Prostate gland (tissue), 2 donors: Measurements from ENCODE around the gene MYH3. TPM values are rescaled to one million over a fixed set of nuclear protein-coding genes. Genes with fewer than 3 reads are reported as not detected.
A peak's percentile ranks its signal among the peaks of the same experiment; 100 is the strongest.
"Not testable (repeated sequence)": the region's sequence is repeated elsewhere in the genome, so short reads cannot be mapped to it uniquely, and the experiment has no call there.

Source experiments
- DNase-seq: peaks from one replicate; pipeline ENCODE4 v3.0.0-alpha.2; 2019; ENCODE audit warnings: low spot score
- H3K27ac ChIP-seq, 2 donors: fragments of 200-600 bp; sonication (generic); 2 replicates each; pipeline ENCODE4 v1.5.1; 2017 to 2019
- H3K27me3 ChIP-seq: fragments of 200-600 bp; sonication (generic); replicated peaks from 2 replicates; pipeline ENCODE4 v1.5.1; 2019; ENCODE audit not compliant: insufficient read depth
- H3K36me3 ChIP-seq, 2 donors: fragments of 200-600 bp; sonication (generic); 1 replicate in 1 of 2; 2 replicates in 1 of 2; pipeline versions ENCODE4 v1.5.1 to v1.8.1; 2017 to 2019
- H3K4me1 ChIP-seq: fragments of 200-600 bp; sonication (generic); replicated peaks from 2 replicates; pipeline ENCODE4 v1.5.1; 2019
- H3K4me3 ChIP-seq, 2 donors: fragments of 200-600 bp; sonication (generic); 2 replicates each; pipeline ENCODE4 v1.5.1; 2017 to 2019
- H3K9me3 ChIP-seq: fragments of 200-600 bp; sonication (generic); 2 replicates; pipeline ENCODE4 v1.5.1; 2017
- POLR2A ChIP-seq: fragments of 450-650 bp; IDR thresholded peaks from one replicate; pipeline ENCODE4 v1.6.1; 2016; ENCODE audit warnings: antibody characterized with exemption, mild to moderate bottlenecking
- POLR2AphosphoS5 ChIP-seq: sonication (generic); formaldehyde crosslinking; IDR thresholded peaks from one replicate; pipeline ENCODE4 v1.6.1; 2017; ENCODE audit warnings: antibody characterized with exemption
- WGBS: methylation state at CpG from one replicate; pipeline ENCODE4 v1.1.5; 2018; 5-methylcytosine and 5-hydroxymethylcytosine counted together
- intact Hi-C: fragments of 100-400 bp; cut with DNase I; formaldehyde crosslinking; loops from one replicate; pipeline ENCODE4 v1.14.2; 2022
- total RNA-seq, 2 donors: library from RNA; depleted of rRNA; stranded (reverse); fragments of >200 nt; gene quantifications; one replicate each; pipeline ENCODE4 v1.1.0, GENCODE V29; 2016
- TF ChIP-seq, protein P1 (sequence below), 4 experiments: fragments of 200-600 bp in 2 of 4; fragments of 450-650 bp in 2 of 4; sonication (generic) in 2 of 4; IDR thresholded peaks; 1 replicate in 3 of 4; 2 replicates in 1 of 4; pipeline ENCODE4 v1.5.1; 2016 to 2019; ENCODE audit warnings: antibody characterized with exemption in 4 of 4, mild to moderate bottlenecking in 2 of 4, moderate library complexity in 2 of 4

MYH3 gene
- total RNA-seq, 2 donors from 2014 or later: 5.9 to 14.8 TPM

- Histone ChIP-seq H3K27ac (peak within 1 kb of the TSS; percentile 94 to 98), H3K4me1 (peaks cover 3% of the 10 kb centered on the region), H3K4me3 (peak within 1 kb of the TSS; percentile 74 to 84), H3K36me3 (peaks cover 0 to 3% of the 10 kb centered on the region in 2 donors), H3K9me3 (no peaks in the 10 kb centered on the region), H3K27me3 (no peaks in the 10 kb centered on the region)
- TF ChIP-seq POLR2AphosphoS5 (peak; percentile 98), POLR2A (peak; percentile 94)
- TF ChIP-seq, protein P1, sequence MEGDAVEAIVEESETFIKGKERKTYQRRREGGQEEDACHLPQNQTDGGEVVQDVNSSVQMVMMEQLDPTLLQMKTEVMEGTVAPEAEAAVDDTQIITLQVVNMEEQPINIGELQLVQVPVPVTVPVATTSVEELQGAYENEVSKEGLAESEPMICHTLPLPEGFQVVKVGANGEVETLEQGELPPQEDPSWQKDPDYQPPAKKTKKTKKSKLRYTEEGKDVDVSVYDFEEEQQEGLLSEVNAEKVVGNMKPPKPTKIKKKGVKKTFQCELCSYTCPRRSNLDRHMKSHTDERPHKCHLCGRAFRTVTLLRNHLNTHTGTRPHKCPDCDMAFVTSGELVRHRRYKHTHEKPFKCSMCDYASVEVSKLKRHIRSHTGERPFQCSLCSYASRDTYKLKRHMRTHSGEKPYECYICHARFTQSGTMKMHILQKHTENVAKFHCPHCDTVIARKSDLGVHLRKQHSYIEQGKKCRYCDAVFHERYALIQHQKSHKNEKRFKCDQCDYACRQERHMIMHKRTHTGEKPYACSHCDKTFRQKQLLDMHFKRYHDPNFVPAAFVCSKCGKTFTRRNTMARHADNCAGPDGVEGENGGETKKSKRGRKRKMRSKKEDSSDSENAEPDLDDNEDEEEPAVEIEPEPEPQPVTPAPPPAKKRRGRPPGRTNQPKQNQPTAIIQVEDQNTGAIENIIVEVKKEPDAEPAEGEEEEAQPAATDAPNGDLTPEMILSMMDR (IDR thresholded peaks at IDR 0.05): peak; percentile 10 to 67 (median 58)
- under 1% methylated on average over 30 of the region's 84 CpGs for WGBS
- intact Hi-C loops: loop anchor here (2.0 kb wide), 1 partner anchor 33 kb away; the partner anchor contains the start of gene TMEM220
- DNase-seq: peak; percentile 93
Observed at GRCh38 chr17:10697092-10698081, 40.3 kb upstream of the MYH3 start, which contains the start of the genes ADPRM and SCO1. Gene ADPRM (plus strand): TSS chr17:10697594. CDS start chr17:10704927, 7,333 bp downstream. Gene SCO1 (minus strand): TSS chr17:10697533. CDS start chr17:10697507, 26 bp downstream.

DNA sequence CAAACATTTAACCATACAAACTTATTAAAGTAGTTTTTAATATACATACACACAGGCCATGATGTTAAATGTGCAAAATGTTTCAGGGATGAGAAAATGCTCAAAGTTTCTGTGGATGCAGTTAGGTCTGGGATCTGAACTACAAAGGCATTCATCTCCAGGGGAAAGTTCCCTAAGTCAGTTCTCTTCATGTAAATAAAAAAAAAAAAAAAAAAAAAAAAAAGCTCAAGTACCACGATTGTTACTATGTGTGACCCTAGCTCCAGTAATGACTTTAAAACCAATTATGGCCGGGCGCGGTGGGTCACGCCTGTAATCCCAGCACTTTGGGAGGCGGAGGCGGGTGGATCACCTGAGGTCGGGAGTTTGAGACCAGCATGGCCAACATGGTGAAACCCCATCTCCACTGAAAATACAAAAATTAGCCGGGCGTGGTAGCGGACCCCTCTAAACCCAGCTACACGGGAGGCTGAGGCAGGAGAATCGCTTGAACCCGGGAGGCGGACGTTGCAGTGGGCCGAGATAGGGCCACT, 38.8 kb upstream of the MYH3 start:
- DNase-seq, H3K27me3 ChIP-seq, H3K9me3 ChIP-seq, H3K4me3 ChIP-seq, H3K36me3 ChIP-seq, H3K27ac ChIP-seq, intact Hi-C loops, H3K4me1 ChIP-seq: not testable (repeated sequence)
- WGBS: 86% methylated on average over 17 of the region's 17 CpGs

- WGBS: 80% methylated on average over 2 of the region's 2 CpGs
- Histone ChIP-seq H3K4me3 (no peak overlapping the region), H3K27me3 (no peaks in the 10 kb centered on the region), H3K9me3 (no peaks in the 10 kb centered on the region), H3K36me3 (peaks cover 0 to 9% of the 10 kb centered on the region in 2 donors), H3K27ac (no peak overlapping the region), H3K4me1 (no peaks in the 10 kb centered on the region)
- no peak for TF ChIP-seq POLR2A
- TF ChIP-seq, protein P1 (IDR thresholded peaks at IDR 0.05): no peak
- TF ChIP-seq POLR2AphosphoS5: no peak
- intact Hi-C loops: no loop called here
- DNase-seq: no peak
Observed at GRCh38 chr17:10687499-10687898, 30.4 kb upstream of the MYH3 start.

DNA sequence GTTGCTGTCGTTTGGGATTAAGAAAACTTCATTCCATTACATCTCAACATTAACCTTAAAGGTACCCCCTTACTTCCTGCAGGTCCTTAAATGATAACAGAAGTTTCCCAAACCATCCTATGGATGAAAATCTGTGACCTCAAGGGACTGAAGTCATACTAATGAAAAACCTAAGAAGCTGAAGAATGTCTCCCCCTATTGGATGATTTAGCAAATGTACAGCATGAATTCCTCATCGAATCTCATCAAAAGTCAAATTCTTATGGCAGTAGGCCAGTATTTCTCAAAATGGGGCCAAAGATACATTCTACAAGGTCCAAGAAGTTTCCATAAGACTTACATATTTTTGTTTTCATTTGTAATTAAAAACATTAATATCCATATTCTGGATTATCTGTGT, 26.7 kb upstream of the MYH3 start:
- no peak for DNase-seq
- no peaks in the 10 kb centered on the region for H3K4me1 ChIP-seq
- no peak overlapping the region for H3K4me3 ChIP-seq
- no peaks in the 10 kb centered on the region for H3K27me3 ChIP-seq
- no peak for TF ChIP-seq POLR2A
- TF ChIP-seq POLR2AphosphoS5: no peak
- TF ChIP-seq, protein P1 (IDR thresholded peaks at IDR 0.05): no peak
- WGBS: 78% methylated on average over 2 of the region's 2 CpGs
- peaks cover 0 to 13% of the 10 kb centered on the region in 2 donors for H3K36me3 ChIP-seq
- H3K9me3 ChIP-seq: no peaks in the 10 kb centered on the region
- intact Hi-C loops: loop anchor here (5.0 kb wide), 1 partner anchor 37 kb away; no protein-coding TSS in a partner anchor
- H3K27ac ChIP-seq: no peak overlapping the region

DNA sequence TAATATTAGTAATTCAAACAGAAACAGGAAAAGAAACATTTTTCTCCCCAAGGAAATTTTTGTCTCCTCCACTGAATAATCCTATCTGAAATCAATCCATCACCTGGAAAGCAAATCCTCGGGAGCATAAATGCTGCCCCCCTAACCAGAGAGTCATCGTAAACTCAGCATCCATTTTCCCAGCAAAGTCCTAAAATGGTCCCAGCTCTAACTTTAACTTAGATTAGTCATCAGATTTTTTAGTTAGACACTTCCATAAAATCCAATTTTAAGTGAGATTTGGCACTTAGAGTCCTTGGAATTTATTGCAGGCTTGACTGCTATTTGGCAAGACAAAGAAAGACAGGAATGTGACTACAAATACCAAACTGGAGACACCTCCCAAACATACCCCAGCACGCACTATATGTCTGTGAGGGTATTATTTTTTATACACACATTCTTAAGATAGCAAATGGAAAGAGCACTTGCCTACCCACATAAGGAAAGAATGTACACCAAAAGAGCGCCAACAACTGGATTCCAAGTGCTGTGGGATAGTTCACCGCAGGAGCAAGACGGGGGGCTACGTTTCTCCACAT, 24.8 kb upstream of the MYH3 start:
- TF ChIP-seq, protein P1 (IDR thresholded peaks at IDR 0.05): no peak
- TF ChIP-seq POLR2A: no peak
- TF ChIP-seq POLR2AphosphoS5: no peak
- intact Hi-C loops: loop anchor here (5.0 kb wide), 1 partner anchor 35 kb away; no protein-coding TSS in a partner anchor
- H3K9me3 ChIP-seq: no peaks in the 10 kb centered on the region
- no peaks in the 10 kb centered on the region for H3K27me3 ChIP-seq
- no peaks in the 10 kb centered on the region for H3K4me1 ChIP-seq
- no peak overlapping the region for H3K4me3 ChIP-seq
- peaks cover 0 to 13% of the 10 kb centered on the region in 2 donors for H3K36me3 ChIP-seq
- H3K27ac ChIP-seq: no peak overlapping the region
- DNase-seq: no peak
- 49% methylated on average over 7 of the region's 7 CpGs for WGBS
